ENCODE measurements around the gene MITF.

- TF ChIP-seq CTCF (IDR thresholded peaks at IDR 0.05; ENCODE audit: insufficient read depth, low read depth, low read length) (no peak), EZH2 (IDR thresholded peaks at IDR 0.05; ENCODE audit: insufficient read depth, low read length) (no peak)
Observed at GRCh38 chr3:69970827-69971226, 231.6 kb downstream of the MITF start.
